NCI-H1694 (cell line): ENCODE results near the gene ARHGAP6.

Experiments used
- DNase-seq: peaks from one replicate; lab custom pipeline; 2025; lab: John Stamatoyannopoulos, UW

The ARHGAP6 gene

GRCh38 chrX:11108253-11108941, 557.3 kb downstream of the ARHGAP6 start:
- DNase-seq: no peak

- no peak for DNase-seq
Observed at GRCh38 chrX:11105080-11105479, 560.6 kb downstream of the ARHGAP6 start.

- DNase-seq: no peak
Observed at GRCh38 chrX:11103751-11104150, 562.0 kb downstream of the ARHGAP6 start.

GRCh38 chrX:11103006-11103405, 562.7 kb downstream of the ARHGAP6 start:
- no peak for DNase-seq

GRCh38 chrX:11100281-11101035, 565.3 kb downstream of the ARHGAP6 start:
- no peak for DNase-seq

- no peak for DNase-seq
Observed at GRCh38 chrX:11099465-11099864, 566.3 kb downstream of the ARHGAP6 start.

- no peak for DNase-seq
Observed at GRCh38 chrX:11097933-11098332, 567.8 kb downstream of the ARHGAP6 start.

- DNase-seq: no peak
Observed at GRCh38 chrX:11089802-11090201, 575.9 kb downstream of the ARHGAP6 start.
